ENCODE data around the gene HLA-DQB1.
A peak's percentile ranks its signal among the peaks of the same experiment; 100 is the strongest.
"Not testable (repeated sequence)": the region's sequence is repeated elsewhere in the genome, so short reads cannot be mapped to it uniquely, and the experiment has no call there.

The HLA-DQB1 gene

DNA sequence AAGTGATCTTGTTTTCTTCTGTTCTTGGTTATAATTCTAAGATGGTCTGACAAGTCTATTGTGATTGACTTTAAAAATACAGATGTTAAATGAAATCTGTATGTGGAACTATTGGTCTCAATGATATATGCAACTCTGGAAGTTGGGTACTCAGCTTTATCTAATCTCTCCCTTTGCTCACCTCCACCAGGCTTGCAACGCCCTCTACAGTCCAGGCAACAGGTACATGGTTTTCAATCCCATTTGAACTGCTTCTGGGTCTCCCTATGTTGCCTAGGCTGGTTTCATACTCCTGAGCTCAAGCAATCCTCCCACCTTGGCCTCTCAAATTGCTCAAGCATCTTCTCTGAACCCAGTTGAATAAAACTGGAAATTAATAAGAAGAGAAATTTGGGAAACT lies 25.6 kb upstream of the HLA-DQB1 start:
- H3K4me3 ChIP-seq (replicated peaks; ENCODE audit: low read depth, low read length) = no peak overlapping the region
- no peak for DNase-seq (ENCODE audit: extremely low read depth, low read depth)
- TF ChIP-seq, protein P1, sequence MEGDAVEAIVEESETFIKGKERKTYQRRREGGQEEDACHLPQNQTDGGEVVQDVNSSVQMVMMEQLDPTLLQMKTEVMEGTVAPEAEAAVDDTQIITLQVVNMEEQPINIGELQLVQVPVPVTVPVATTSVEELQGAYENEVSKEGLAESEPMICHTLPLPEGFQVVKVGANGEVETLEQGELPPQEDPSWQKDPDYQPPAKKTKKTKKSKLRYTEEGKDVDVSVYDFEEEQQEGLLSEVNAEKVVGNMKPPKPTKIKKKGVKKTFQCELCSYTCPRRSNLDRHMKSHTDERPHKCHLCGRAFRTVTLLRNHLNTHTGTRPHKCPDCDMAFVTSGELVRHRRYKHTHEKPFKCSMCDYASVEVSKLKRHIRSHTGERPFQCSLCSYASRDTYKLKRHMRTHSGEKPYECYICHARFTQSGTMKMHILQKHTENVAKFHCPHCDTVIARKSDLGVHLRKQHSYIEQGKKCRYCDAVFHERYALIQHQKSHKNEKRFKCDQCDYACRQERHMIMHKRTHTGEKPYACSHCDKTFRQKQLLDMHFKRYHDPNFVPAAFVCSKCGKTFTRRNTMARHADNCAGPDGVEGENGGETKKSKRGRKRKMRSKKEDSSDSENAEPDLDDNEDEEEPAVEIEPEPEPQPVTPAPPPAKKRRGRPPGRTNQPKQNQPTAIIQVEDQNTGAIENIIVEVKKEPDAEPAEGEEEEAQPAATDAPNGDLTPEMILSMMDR (IDR thresholded peaks at IDR 0.05; ENCODE audit: low read depth, low read length, missing control alignments) = peak; percentile 34

DNA sequence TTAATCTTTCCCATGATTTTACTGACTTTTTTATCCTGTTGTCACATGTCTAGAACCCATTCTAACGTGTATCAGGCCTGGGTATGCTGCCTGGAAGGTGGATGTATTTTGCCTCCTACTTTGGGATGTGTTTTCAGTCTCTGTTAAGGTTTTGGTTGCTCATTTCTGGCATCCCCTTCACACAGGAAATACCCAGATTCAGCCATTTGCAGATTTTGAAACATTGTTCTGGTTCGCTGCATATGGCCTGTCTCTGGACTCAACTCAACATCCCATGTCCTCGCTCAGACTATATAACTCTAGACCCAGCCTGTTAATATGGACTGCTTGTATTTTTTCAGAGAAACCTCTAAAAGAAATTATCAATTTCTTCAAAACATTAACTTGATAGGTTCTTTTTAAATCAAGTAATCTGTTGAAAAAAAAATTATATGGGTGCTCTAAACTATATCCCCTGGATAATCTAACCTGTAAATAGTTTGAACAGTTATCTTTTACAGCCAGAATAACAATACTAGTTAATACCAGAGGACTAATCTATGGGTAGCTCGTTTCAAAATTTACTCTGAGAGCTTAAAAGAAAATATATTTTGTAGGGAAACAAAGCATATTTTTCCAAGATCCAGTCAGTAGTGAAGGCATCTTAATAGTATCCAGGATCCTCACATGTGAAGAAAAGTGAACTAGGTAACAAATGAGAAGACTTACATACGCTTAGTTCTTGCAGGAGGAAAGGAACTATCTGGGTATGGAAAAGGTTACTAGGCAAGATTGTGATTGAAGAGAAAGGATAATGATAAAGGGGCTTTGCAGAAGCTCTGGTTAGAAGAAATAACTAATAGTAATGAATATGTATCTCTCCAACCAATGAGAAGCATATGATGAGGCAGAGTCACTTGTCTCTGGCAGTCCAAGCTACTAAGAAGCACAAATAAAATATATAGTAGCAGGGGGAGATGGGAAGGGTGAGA lies 23.4 kb upstream of the HLA-DQB1 start:
- no peak for DNase-seq (ENCODE audit: extremely low read depth, low read depth)
- H3K4me3 ChIP-seq (replicated peaks; ENCODE audit: low read depth, low read length) = no peak overlapping the region
- TF ChIP-seq, protein P1 (IDR thresholded peaks at IDR 0.05; ENCODE audit: low read depth, low read length, missing control alignments) = no peak

GRCh38 chr6:32685603-32686002 lies 19.1 kb upstream of the HLA-DQB1 start:
- TF ChIP-seq, protein P1 (IDR thresholded peaks at IDR 0.05; ENCODE audit: low read depth, low read length, missing control alignments) = no peak
- DNase-seq (ENCODE audit: extremely low read depth, low read depth) = no peak
- H3K4me3 ChIP-seq (replicated peaks; ENCODE audit: low read depth, low read length) = no peak overlapping the region

DNA sequence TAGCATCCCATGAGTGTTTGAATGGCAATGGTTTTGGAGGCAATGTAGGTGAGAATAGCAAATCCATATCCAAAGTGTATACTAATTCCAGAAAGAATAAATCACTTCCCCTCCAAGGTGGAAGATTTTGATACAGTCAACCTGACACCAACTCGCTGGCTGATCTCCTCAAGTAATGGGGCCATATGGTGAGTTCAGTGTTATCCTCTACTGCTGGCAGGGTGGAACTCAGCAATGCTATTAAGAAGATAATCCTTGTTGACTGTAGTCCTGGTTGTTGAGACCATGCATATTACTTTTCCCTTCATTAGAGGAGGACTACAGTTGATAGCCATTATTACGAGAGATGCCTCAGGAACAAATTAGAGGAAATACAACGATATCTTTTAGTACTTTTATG lies 17.8 kb upstream of the HLA-DQB1 start:
- TF ChIP-seq, protein P1 (IDR thresholded peaks at IDR 0.05; ENCODE audit: low read depth, low read length, missing control alignments) = no peak
- no peak for DNase-seq (ENCODE audit: extremely low read depth, low read depth)
- no peak overlapping the region for H3K4me3 ChIP-seq (replicated peaks; ENCODE audit: low read depth, low read length)

GRCh38 chr6:32680055-32680454 lies 13.6 kb upstream of the HLA-DQB1 start:
- TF ChIP-seq, protein P1 (IDR thresholded peaks at IDR 0.05; ENCODE audit: low read depth, low read length, missing control alignments) = no peak
- no peak overlapping the region for H3K4me3 ChIP-seq (replicated peaks; ENCODE audit: low read depth, low read length)
- DNase-seq (ENCODE audit: extremely low read depth, low read depth) = no peak

- H3K4me3 ChIP-seq (replicated peaks; ENCODE audit: low read depth, low read length) = no peak overlapping the region
- DNase-seq (ENCODE audit: extremely low read depth, low read depth) = no peak
- TF ChIP-seq, protein P1 (IDR thresholded peaks at IDR 0.05; ENCODE audit: low read depth, low read length, missing control alignments) = no peak
These were observed 13.0 kb upstream of the HLA-DQB1 start for GRCh38 chr6:32679492-32679891.

DNA sequence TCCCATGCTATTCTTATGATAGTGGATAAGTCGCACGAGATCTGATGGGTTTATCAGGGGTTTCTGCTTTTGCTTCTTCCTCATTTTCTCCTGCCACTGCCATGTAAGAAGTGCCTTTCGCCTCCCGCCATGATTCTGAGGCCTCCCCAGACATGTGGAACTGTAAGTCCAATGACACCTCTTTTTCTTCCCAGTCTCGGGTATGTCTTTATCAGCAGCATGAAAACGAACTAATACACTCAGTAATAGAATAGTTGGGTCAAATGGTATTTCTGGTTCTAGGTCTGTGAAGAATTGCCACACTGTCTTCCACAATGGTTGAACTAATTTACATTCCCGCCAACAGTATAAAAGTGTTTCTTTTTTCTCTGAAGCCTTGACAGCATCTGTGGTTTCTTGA lies 7.7 kb upstream of the HLA-DQB1 start:
- DNase-seq (ENCODE audit: extremely low read depth, low read depth); H3K4me3 ChIP-seq (replicated peaks; ENCODE audit: low read depth, low read length): not testable (repeated sequence)

GRCh38 chr6:32671908-32672307 lies 5.5 kb upstream of the HLA-DQB1 start:
- not testable (repeated sequence) for H3K4me3 ChIP-seq (replicated peaks; ENCODE audit: low read depth, low read length); DNase-seq (ENCODE audit: extremely low read depth, low read depth)
